H1 (cell line): Measurements from ENCODE around the gene WDR43. TPM values are rescaled to one million over a fixed set of nuclear protein-coding genes. Genes with fewer than 3 reads are reported as not detected.

Experiments
- ATF2 ChIP-seq: IDR thresholded peaks from 2 replicates; pipeline ENCODE4 v1.6.1; 2012; ENCODE audit warnings: low read length, inconsistent platforms
- BACH1 ChIP-seq: IDR thresholded peaks from 2 replicates; pipeline ENCODE4 v1.6.1; 2012; ENCODE audit warnings: low read length, improper control_type of control experiment
- CBX5 ChIP-seq: fragments of 300-800, 300-1000 bp; sonication (generic); IDR thresholded peaks from 2 replicates; pipeline ENCODE4 v1.7.1; 2016; ENCODE audit warnings: antibody characterized with exemption, low read length, low read depth
- EGR1 ChIP-seq: IDR thresholded peaks from 2 replicates; pipeline ENCODE4 v1.6.1; 2011; ENCODE audit warnings: low read depth, low read length, borderline replicate concordance
- EP300 ChIP-seq, 2 experiments: IDR thresholded peaks; 1 replicate in 1 of 2; 2 replicates in 1 of 2; pipeline ENCODE4 v1.6.1; 2011 to 2012; ENCODE audit warnings: low read depth in 2 of 2, low read length in 2 of 2, mild to moderate bottlenecking in 2 of 2, borderline replicate concordance in 1 of 2, inconsistent platforms in 1 of 2, moderate library complexity in 1 of 2
- FOSL1 ChIP-seq: IDR thresholded peaks from 2 replicates; pipeline ENCODE4 v1.6.1; 2011; ENCODE audit warnings: mild to moderate bottlenecking, low read depth, low read length, moderate library complexity; ENCODE audit not compliant: insufficient read depth
- HDAC6 ChIP-seq: IDR thresholded peaks from one replicate; pipeline ENCODE4 v1.7.1; 2012; ENCODE audit warnings: low read depth, mild to moderate bottlenecking, inconsistent platforms, low read length, moderate library complexity
- JUN ChIP-seq: IDR thresholded peaks from 2 replicates; pipeline ENCODE4 v1.6.1; 2011; ENCODE audit warnings: low read depth, mild to moderate bottlenecking, improper control_type of control experiment, low read length
- KDM5A ChIP-seq: fragments of 200-600 bp; IDR thresholded peaks from 2 replicates; pipeline ENCODE4 v1.7.1; 2012; ENCODE audit warnings: mild to moderate bottlenecking, low read length, inconsistent platforms, mixed read lengths
- MAX ChIP-seq: IDR thresholded peaks from 2 replicates; pipeline ENCODE4 v1.6.1; 2012; ENCODE audit warnings: inconsistent platforms
- NRF1 ChIP-seq: IDR thresholded peaks from 2 replicates; pipeline ENCODE4 v1.6.1; 2011; ENCODE audit warnings: mild to moderate bottlenecking, low read depth, low read length, improper control_type of control experiment
- PHF8 ChIP-seq: fragments of 200-600 bp; sonication (generic); conservative IDR thresholded peaks from 2 replicates; pipeline ENCODE4 v1.7.1; 2012; ENCODE audit warnings: low read depth, mild to moderate bottlenecking, inconsistent platforms, low read length, moderate library complexity
- POLR2AphosphoS5 ChIP-seq: IDR thresholded peaks from 2 replicates; pipeline ENCODE4 v1.6.1; 2011; ENCODE audit warnings: low read depth, low read length
- RAD21 ChIP-seq, 2 experiments: IDR thresholded peaks in 1 of 2; conservative IDR thresholded peaks in 1 of 2; 2 replicates each; pipeline ENCODE4 v1.6.1; 2011; ENCODE audit warnings: low read depth in 2 of 2, low read length in 2 of 2, improper control_type of control experiment in 1 of 2, inconsistent platforms in 1 of 2, mild to moderate bottlenecking in 1 of 2, moderate library complexity in 1 of 2
- RBBP5 ChIP-seq: IDR thresholded peaks from 2 replicates; pipeline ENCODE4 v1.7.1; 2012; ENCODE audit warnings: low read depth, mild to moderate bottlenecking, inconsistent platforms, low read length, moderate library complexity, borderline replicate concordance
- RFX5 ChIP-seq: IDR thresholded peaks from 2 replicates; pipeline ENCODE4 v1.6.1; 2011; ENCODE audit warnings: low read depth, low read length, improper control_type of control experiment, borderline replicate concordance
- RNF2 ChIP-seq: fragments of 200-900, 300-1000 bp; sonication (generic); IDR thresholded peaks from 2 replicates; pipeline ENCODE4 v1.7.1; 2016; ENCODE audit warnings: borderline replicate concordance, low read depth, mild to moderate bottlenecking, antibody characterized with exemption, low read length; ENCODE audit not compliant: poor library complexity, severe bottlenecking; ENCODE audit errors: missing control alignments
- SIX5 ChIP-seq: IDR thresholded peaks from 2 replicates; pipeline ENCODE4 v1.6.1; 2011; ENCODE audit warnings: mild to moderate bottlenecking, low read depth, low read length
- SP1 ChIP-seq: IDR thresholded peaks from 2 replicates; pipeline ENCODE4 v1.6.1; 2011; ENCODE audit warnings: low read depth, low read length
- SUZ12 ChIP-seq: fragments of 200-600 bp; sonication (generic); IDR thresholded peaks from 2 replicates; pipeline ENCODE4 v1.6.1; 2012; ENCODE audit warnings: mild to moderate bottlenecking, inconsistent platforms, low read length, moderate library complexity, mixed read lengths
- TBP ChIP-seq: IDR thresholded peaks from 2 replicates; pipeline ENCODE4 v1.6.1; 2011; ENCODE audit warnings: low read depth, low read length, improper control_type of control experiment
- polyA plus RNA-seq, 7 experiments: library from polyadenylated mRNA; depleted of rRNA in 3 of 7; stranded (reverse) in 5 of 7; unstranded in 2 of 7; fragments of >200 nt in 5 of 7; fragments of 200-250 nt in 2 of 7; gene quantifications; 1 replicate in 5 of 7; 2 replicates in 1 of 7; 4 replicates in 1 of 7; pipeline versions ENCODE4 v1.2.1 to v1.2.3, GENCODE V29; 2011 to 2013; ENCODE audit warnings: missing spikeins in 2 of 7, mixed read lengths in 2 of 7
- total RNA-seq: library from RNA; stranded (reverse); fragmentation: NEBNext Ultra II Directional; extraction: Animal tissue kit (Norgen Biotek cat#: 25700); gene quantifications from 2 replicates; pipeline ENCODE4 v1.2.1, GENCODE V29; 2021

Gene WDR43
- total and polyA plus RNA-seq, 2 of the 8 experiments (the other 6 are each of a cell fraction or from before 2014, with no cell fraction given), result 57.8 to 142 TPM

- TF ChIP-seq EGR1 (no peak), PHF8 (peak; percentile 94; the same call in 1 of the 2 replicates), ATF2 (no peak), JUN (no peak), KDM5A (peak; percentile 96), NRF1 (peak; percentile 78), BACH1 (no peak), RAD21 (IDR thresholded peaks at IDR 0.05 in 1 of 2, conservative IDR thresholded peaks at IDR 0.05 in 1 of 2; ENCODE audit: low read depth in 2 of 2, low read length in 2 of 2) (no peak), SUZ12 (no peak), TBP (peak; percentile 92), MAX (peak; percentile 96), POLR2AphosphoS5 (peak; percentile 98), CBX5 (no peak), SIX5 (no peak), RFX5 (no peak), FOSL1 (no peak), EP300 (IDR thresholded peaks at IDR 0.05; ENCODE audit: borderline replicate concordance in 1 of 2, low read depth in 2 of 2, low read length in 2 of 2) (0 out of 3 replicates have a peak, but pooled peaks of 1 of the 2 experiments have one; percentile 72), SP1 (peak; percentile 61; the same call in 1 of the 2 replicates), RNF2 (no peak), HDAC6 (no peak), RBBP5 (peak; percentile 90)
Observed at GRCh38 chr2:28870146-28870891, 24.1 kb upstream of the WDR43 start, which contains the start of gene TRMT61B (continued).
